IMR-90 (cell line): Measurements from ENCODE around the gene PDIA2. TPM values are rescaled to one million over a fixed set of nuclear protein-coding genes. Genes with fewer than 3 reads are reported as not detected.

Source experiments
- ATAC-seq: fragments of 200-7000 bp; cut with Tn5 transposase; 2 replicates; pipeline ENCODE4 v1.9.1; 2020; ENCODE audit warnings: low read depth, mild to moderate bottlenecking, moderate library complexity
- BruUV-seq: library from RNA; stranded (reverse); fragments of 400-500 nt; replicated peaks from 2 replicates; lab custom pipeline; 2021; lab: Mats Ljungman, UMichigan
- CTCF ChIA-PET: fragments of 300-600 bp; formaldehyde crosslinking; extraction: SDS; loops from one replicate; lab custom pipeline; 2021; ENCODE audit warnings: antibody characterized with exemption; lab: Yijun Ruan, JAX
- POLR2A ChIA-PET: fragments of 300-600 bp; sonication (Branson Sonifier 250); formaldehyde crosslinking; loops from one replicate; lab custom pipeline; 2022; ENCODE audit warnings: antibody characterized with exemption; ENCODE audit not compliant: unreplicated experiment; lab: Charles Lee
- DNase-seq: peaks from one replicate; pipeline ENCODE4 v3.0.0; 2013
- H2AFZ ChIP-seq: replicated peaks from 2 replicates; pipeline ENCODE3; 2013; ENCODE audit warnings: low read length, mild to moderate bottlenecking; ENCODE audit not compliant: poor library complexity
- H2AK5ac ChIP-seq: 2 replicates; pipeline ENCODE4 v1.6.1; 2013; ENCODE audit warnings: low read depth, low read length, inconsistent platforms
- H2AK9ac ChIP-seq: replicated peaks from 2 replicates; pipeline ENCODE3; 2013; ENCODE audit warnings: mild to moderate bottlenecking, low read depth, low read length, moderate library complexity; ENCODE audit not compliant: poor library complexity
- H2BK120ac ChIP-seq: 2 replicates; pipeline ENCODE4 v1.6.1; 2013; ENCODE audit warnings: low read depth, low read length, inconsistent platforms
- H2BK15ac ChIP-seq: 3 replicates; pipeline ENCODE4 v1.6.1; 2013; ENCODE audit warnings: low read depth, low read length, inconsistent platforms
- H2BK20ac ChIP-seq: 2 replicates; pipeline ENCODE4 v1.6.1; 2013; ENCODE audit warnings: low read depth, mild to moderate bottlenecking, inconsistent platforms, low read length, moderate library complexity
- H2BK5ac ChIP-seq: 2 replicates; pipeline ENCODE4 v1.6.1; 2013; ENCODE audit warnings: mild to moderate bottlenecking, low read depth, low read length, inconsistent platforms; ENCODE audit not compliant: poor library complexity, severe bottlenecking
- H3K14ac ChIP-seq: replicated peaks from 2 replicates; pipeline ENCODE4 v1.6.1; 2013; ENCODE audit warnings: low read depth, low read length, inconsistent platforms
- H3K18ac ChIP-seq: 2 replicates; pipeline ENCODE4 v1.6.1; 2013; ENCODE audit warnings: low read depth, low read length, control low read depth
- H3K23ac ChIP-seq: 2 replicates; pipeline ENCODE4 v1.6.1; 2013; ENCODE audit warnings: low read depth, low read length, inconsistent platforms
- H3K27ac ChIP-seq: 2 replicates; pipeline ENCODE4 v1.5.1; 2013; ENCODE audit warnings: mild to moderate bottlenecking, control low read depth, low read length; ENCODE audit not compliant: insufficient read depth
- H3K27me3 ChIP-seq: 2 replicates; pipeline ENCODE4 v1.6.1; 2013; ENCODE audit warnings: low read length; ENCODE audit not compliant: control insufficient read depth, insufficient read depth
- H3K36me3 ChIP-seq: 2 replicates; pipeline ENCODE4 v1.6.1; 2013; ENCODE audit warnings: low read length, mixed read lengths; ENCODE audit not compliant: control insufficient read depth, insufficient read depth
- H3K4ac ChIP-seq: 2 replicates; pipeline ENCODE4 v1.6.1; 2013; ENCODE audit warnings: low read depth, low read length, inconsistent platforms
- H3K4me1 ChIP-seq: 2 replicates; pipeline ENCODE4 v1.6.1; 2013; ENCODE audit warnings: low read length, mixed read lengths; ENCODE audit not compliant: control insufficient read depth, insufficient read depth
- H3K4me2 ChIP-seq: 2 replicates; pipeline ENCODE4 v1.6.1; 2013; ENCODE audit warnings: low read depth, mild to moderate bottlenecking, control low read depth, low read length, moderate library complexity
- H3K4me3 ChIP-seq: 2 replicates; pipeline ENCODE4 v1.5.1; 2013; ENCODE audit warnings: low read depth, mild to moderate bottlenecking, control low read depth, low read length, moderate library complexity; ENCODE audit not compliant: insufficient read depth
- H3K56ac ChIP-seq: 2 replicates; pipeline ENCODE4 v1.6.1; 2013; ENCODE audit warnings: low read length, inconsistent platforms; ENCODE audit not compliant: insufficient read depth; ENCODE audit errors: extremely low read depth
- H3K79me1 ChIP-seq, 2 experiments: 2 replicates each; pipeline ENCODE4 v1.6.1; 2013; ENCODE audit warnings: low read length in 2 of 2, inconsistent platforms in 1 of 2, low read depth in 1 of 2
- H3K9ac ChIP-seq: 2 replicates; pipeline ENCODE4 v1.6.1; 2013; ENCODE audit warnings: low read depth, low read length, control low read depth
- H3K9me1 ChIP-seq: 2 replicates; pipeline ENCODE4 v1.6.1; 2013; ENCODE audit warnings: low read length, inconsistent platforms; ENCODE audit not compliant: insufficient read depth
- H3K9me3 ChIP-seq: 2 replicates; pipeline ENCODE4 v1.6.1; 2013; ENCODE audit warnings: low read length; ENCODE audit not compliant: control insufficient read depth, insufficient read depth
- H4K20me1 ChIP-seq: 2 replicates; pipeline ENCODE4 v1.6.1; 2013; ENCODE audit warnings: low read length, inconsistent platforms; ENCODE audit not compliant: insufficient read depth
- H4K5ac ChIP-seq: 2 replicates; pipeline ENCODE4 v1.6.1; 2013; ENCODE audit warnings: mild to moderate bottlenecking, low read depth, low read length, control low read depth
- H4K8ac ChIP-seq, 2 experiments: 2 replicates each; pipeline ENCODE4 v1.6.1; 2013; ENCODE audit warnings: low read depth in 2 of 2, low read length in 2 of 2, control low read depth in 1 of 2, inconsistent platforms in 1 of 2
- H4K91ac ChIP-seq: 2 replicates; pipeline ENCODE4 v1.6.1; 2013; ENCODE audit warnings: low read depth, low read length, inconsistent platforms; ENCODE audit not compliant: insufficient read depth
- BHLHE40 ChIP-seq: fragments of 150-350 bp; IDR thresholded peaks from 2 replicates; pipeline ENCODE4 v1.6.1; 2016; ENCODE audit warnings: mild to moderate bottlenecking, low read depth, low read length
- CEBPB ChIP-seq: IDR thresholded peaks from 2 replicates; pipeline ENCODE4 v1.6.1; 2012; ENCODE audit warnings: low read depth, low read length, improper control_type of control experiment
- CHD1 ChIP-seq: IDR thresholded peaks from 2 replicates; pipeline ENCODE4 v1.6.1; 2012; ENCODE audit warnings: low read depth, low read length, improper control_type of control experiment
- ELK1 ChIP-seq: fragments of 150-350 bp; IDR thresholded peaks from 2 replicates; pipeline ENCODE4 v1.6.1; 2016; ENCODE audit warnings: low read depth, mild to moderate bottlenecking, low read length, moderate library complexity, borderline replicate concordance
- FOS ChIP-seq: fragments of 150-350 bp; IDR thresholded peaks from 2 replicates; pipeline ENCODE4 v1.6.1; 2016; ENCODE audit warnings: low read depth, low read length
- MAFK ChIP-seq: IDR thresholded peaks from 2 replicates; pipeline ENCODE4 v1.6.1; 2012; ENCODE audit warnings: low read depth, low read length, improper control_type of control experiment
- MAZ ChIP-seq: IDR thresholded peaks from 2 replicates; pipeline ENCODE4 v1.6.1; 2012; ENCODE audit warnings: low read depth, mild to moderate bottlenecking, low read length, improper control_type of control experiment, moderate library complexity, borderline replicate concordance
- MXI1 ChIP-seq: IDR thresholded peaks from 2 replicates; pipeline ENCODE4 v1.6.1; 2012; ENCODE audit warnings: low read depth, mild to moderate bottlenecking, low read length, moderate library complexity, borderline replicate concordance
- NFE2L2 ChIP-seq: fragments of 150-350 bp; IDR thresholded peaks from 2 replicates; pipeline ENCODE4 v1.6.1; 2016; ENCODE audit warnings: low read depth, mild to moderate bottlenecking, low read length
- RAD21 ChIP-seq: IDR thresholded peaks from 2 replicates; pipeline ENCODE4 v1.6.1; 2012; ENCODE audit warnings: low read length, improper control_type of control experiment
- RCOR1 ChIP-seq: IDR thresholded peaks from 2 replicates; pipeline ENCODE4 v1.6.1; 2012; ENCODE audit warnings: mild to moderate bottlenecking, low read length, improper control_type of control experiment; ENCODE audit not compliant: insufficient replicate concordance
- RFX5 ChIP-seq: IDR thresholded peaks from 2 replicates; pipeline ENCODE4 v1.8.0; 2012; ENCODE audit warnings: low read depth, mild to moderate bottlenecking, low read length, moderate library complexity
- SMC3 ChIP-seq: fragments of 150-350 bp; IDR thresholded peaks from 2 replicates; pipeline ENCODE4 v1.6.1; 2016; ENCODE audit warnings: low read depth, mild to moderate bottlenecking, antibody characterized with exemption, low read length, moderate library complexity
- WGBS, 2 experiments: methylation state at CpG; one replicate each; pipeline versions ENCODE4 v1.1.5 to v1.1.7; 2013; ENCODE audit warnings: missing lambda C conversion rate in 2 of 2; ENCODE audit not compliant: insufficient read length in 1 of 2; ENCODE audit errors: extremely low coverage in 2 of 2; 5-methylcytosine and 5-hydroxymethylcytosine counted together
- dilution Hi-C: fragments of 300-500 bp; cut with HindIII; formaldehyde crosslinking; loops from one replicate; pipeline ENCODE4 v1.14.3; 2018; ENCODE audit warnings: low sequenced_read_pairs; ENCODE audit not compliant: unreplicated experiment
- in situ Hi-C: fragments of 300-500 bp; cut with MboI; formaldehyde crosslinking; loops from 3 replicates; pipeline ENCODE4 v1.14.3; 2019; ENCODE audit warnings: low sequenced_read_pairs, inconsistent platforms, mixed read lengths
- intact Hi-C: fragments of 100-400 bp; cut with micrococcal nuclease; formaldehyde crosslinking; loops from 2 replicates; pipeline ENCODE4 v1.10.0; 2022
- polyA plus RNA-seq, 3 experiments: library from polyadenylated mRNA; depleted of rRNA; stranded (reverse); fragments of >200 nt; gene quantifications; 2 replicates each; pipeline ENCODE4 v1.2.3, GENCODE V29; 2012; ENCODE audit warnings: low replicate concordance in 1 of 3
- total RNA-seq: library from RNA; depleted of rRNA; stranded (reverse); fragments of >200 nt; gene quantifications from 2 replicates; pipeline ENCODE4 v1.2.3, GENCODE V29; 2012

The PDIA2 gene
- total and polyA plus RNA-seq, 2 of the 4 experiments (the other 2 are of a cell fraction): 0.17 TPM; not detected in 1

DNA sequence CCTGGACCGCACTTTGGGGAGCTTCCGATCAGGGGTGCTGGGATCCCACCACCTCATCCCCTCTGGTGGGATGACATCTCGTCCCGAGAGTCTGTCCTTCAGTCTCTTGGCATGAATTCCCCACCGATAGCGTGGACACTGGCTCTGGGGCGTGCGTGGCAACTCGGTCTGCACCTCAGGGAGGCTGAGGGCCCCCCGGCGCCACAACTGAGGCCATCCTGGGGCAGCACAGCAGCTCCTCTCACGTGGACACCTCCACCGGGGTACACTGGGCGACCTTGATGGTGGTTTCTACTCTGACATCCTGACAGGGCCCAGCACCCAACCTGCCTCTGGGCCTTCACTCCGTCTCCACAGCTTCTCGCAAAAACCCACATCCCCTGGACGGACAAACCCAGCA lies 8.6 kb downstream of the PDIA2 start:
- no peak overlapping the region for H3K4ac ChIP-seq
- in situ Hi-C loops (no loop called here), intact Hi-C loops (no loop called here), dilution Hi-C loops (no loop called here)
- H2BK5ac ChIP-seq: no peak overlapping the region
- H3K18ac ChIP-seq: no peak overlapping the region
- H3K56ac ChIP-seq: no peak overlapping the region
- no peak overlapping the region for H3K27ac ChIP-seq
- H4K8ac ChIP-seq: no peak overlapping the region
- no peak overlapping the region for H2AFZ ChIP-seq
- no peaks in the 10 kb centered on the region for H3K9me1 ChIP-seq
- no peak overlapping the region for H2AK9ac ChIP-seq
- peaks cover 46% of the 10 kb centered on the region for H3K36me3 ChIP-seq
- no peak overlapping the region for H4K5ac ChIP-seq
- no peaks in the 10 kb centered on the region for H3K27me3 ChIP-seq
- CTCF ChIA-PET: no interaction called here
- H3K4me1 ChIP-seq: no peaks in the 10 kb centered on the region
- H2BK120ac ChIP-seq: no peak overlapping the region
- no peak overlapping the region for H3K23ac ChIP-seq
- H2AK5ac ChIP-seq: no peak overlapping the region
- BruUV-seq: no TSS peak
- no peaks in the 10 kb centered on the region for H3K79me1 ChIP-seq
- no peak overlapping the region for H3K4me2 ChIP-seq
- H2BK20ac ChIP-seq: no peak overlapping the region
- no peak overlapping the region for H4K91ac ChIP-seq
- no peak overlapping the region for H2BK15ac ChIP-seq
- H3K9me3 ChIP-seq: no peaks in the 10 kb centered on the region
- no peaks in the 10 kb centered on the region for H4K20me1 ChIP-seq
- H3K4me3 ChIP-seq: no peak overlapping the region
- TF ChIP-seq NFE2L2 (no peak), RCOR1 (no peak), FOS (no peak), SMC3 (no peak), RAD21 (no peak), MAFK (no peak), CEBPB (no peak), CHD1 (no peak), ELK1 (no peak), MAZ (no peak), MXI1 (no peak), RFX5 (no peak), BHLHE40 (no peak)
- no peak for DNase-seq
- WGBS, 2 experiments: 100% methylated on average over 6 of the region's 17 CpGs; no CpG with 5 or more reads in 1 of the 2 experiments
- ATAC-seq: no peak
- no peak overlapping the region for H3K14ac ChIP-seq
- H3K9ac ChIP-seq: no peak overlapping the region
- POLR2A ChIA-PET: no interaction called here
